Keratinocyte (primary cell): ENCODE measurements around the gene ADAM12. TPM values are rescaled to one million over a fixed set of nuclear protein-coding genes. Genes with fewer than 3 reads are reported as not detected.

ENCODE experiments used
- DNase-seq: peaks from one replicate; pipeline ENCODE4 v3.0.0-alpha.2; 2011; ENCODE audit warnings: low read depth, missing footprints, low spot score
- FAIRE-seq: peaks from 2 replicates; lab custom pipeline; 2011; peaks lifted over from hg19 to GRCh38; lab: Jason Lieb, UNC
- H2AFZ ChIP-seq: 2 replicates; pipeline ENCODE4 v1.6.0; 2012; ENCODE audit warnings: low read length, control low read depth, inconsistent platforms; ENCODE audit not compliant: control insufficient read depth
- H3K27ac ChIP-seq: 2 replicates; pipeline ENCODE4 v1.5.1; 2011; ENCODE audit warnings: low read length; ENCODE audit not compliant: control insufficient read depth, insufficient read depth
- H3K27me3 ChIP-seq: 3 replicates; pipeline ENCODE4 v1.6.0; 2011; ENCODE audit warnings: low read length; ENCODE audit not compliant: control insufficient read depth, insufficient read depth; ENCODE audit errors: extremely low read depth
- H3K36me3 ChIP-seq, 2 experiments: 2 replicates in 1 of 2; 3 replicates in 1 of 2; pipeline ENCODE4 v1.5.1; 2011; ENCODE audit warnings: low read length in 2 of 2, mild to moderate bottlenecking in 1 of 2; ENCODE audit not compliant: control insufficient read depth in 2 of 2, insufficient read depth in 2 of 2; ENCODE audit errors: extremely low read depth in 1 of 2
- H3K4me1 ChIP-seq: 3 replicates; pipeline ENCODE4 v1.5.1; 2011; ENCODE audit warnings: low read length; ENCODE audit not compliant: control insufficient read depth, insufficient read depth; ENCODE audit errors: extremely low read depth
- H3K4me2 ChIP-seq: 3 replicates; pipeline ENCODE4 v1.6.0; 2011; ENCODE audit warnings: low read depth, low read length; ENCODE audit not compliant: control insufficient read depth, insufficient read depth; ENCODE audit errors: extremely low read depth
- H3K4me3 ChIP-seq, 3 experiments: fragments of 200-600 bp in 1 of 3; sonication (generic) in 1 of 3; 2 replicates in 2 of 3; 3 replicates in 1 of 3; pipeline ENCODE4 v1.5.1; 2011 to 2016; ENCODE audit warnings: low read length in 3 of 3, mild to moderate bottlenecking in 3 of 3, control low read depth in 2 of 3, inconsistent platforms in 1 of 3, low read depth in 1 of 3, mixed read lengths in 1 of 3, mixed run types in 1 of 3, moderate library complexity in 1 of 3; ENCODE audit not compliant: control insufficient read depth in 2 of 3, insufficient read depth in 2 of 3; ENCODE audit errors: extremely low read depth in 1 of 3
- H3K79me2 ChIP-seq: 2 replicates; pipeline ENCODE4 v1.6.0; 2012; ENCODE audit warnings: low read length; ENCODE audit not compliant: control insufficient read depth, insufficient read depth
- H3K9ac ChIP-seq: 3 replicates; pipeline ENCODE4 v1.6.0; 2011; ENCODE audit warnings: low read length; ENCODE audit not compliant: control insufficient read depth, insufficient read depth; ENCODE audit errors: extremely low read depth
- H3K9me1 ChIP-seq: 3 replicates; pipeline ENCODE4 v1.6.0; 2011; ENCODE audit warnings: low read length; ENCODE audit not compliant: control insufficient read depth, insufficient read depth; ENCODE audit errors: extremely low read depth
- H3K9me3 ChIP-seq: 2 replicates; pipeline ENCODE4 v1.5.1; 2012; ENCODE audit warnings: low read depth, low read length; ENCODE audit not compliant: control insufficient read depth
- H4K20me1 ChIP-seq: 3 replicates; pipeline ENCODE4 v1.6.0; 2011; ENCODE audit warnings: low read length; ENCODE audit not compliant: control insufficient read depth, insufficient read depth; ENCODE audit errors: extremely low read depth
- CTCF ChIP-seq, 3 experiments: IDR thresholded peaks in 1 of 3; conservative IDR thresholded peaks in 1 of 3; optimal IDR thresholded peaks in 1 of 3; 2 replicates in 2 of 3; 3 replicates in 1 of 3; pipeline versions ENCODE3 to v1.5.1; 2011; ENCODE audit warnings: low read length in 3 of 3, mild to moderate bottlenecking in 3 of 3, moderate library complexity in 2 of 3, control low read depth in 1 of 3, inconsistent platforms in 1 of 3; ENCODE audit not compliant: insufficient read depth in 2 of 3; ENCODE audit errors: extremely low read depth in 1 of 3
- EZH2 ChIP-seq: IDR thresholded peaks from one replicate; pipeline ENCODE4 v1.6.1; 2012; ENCODE audit warnings: inconsistent platforms, mild to moderate bottlenecking, low read length, moderate library complexity
- dilution Hi-C: fragments of 300-500 bp; cut with MboI; formaldehyde crosslinking; loops from one replicate; pipeline ENCODE4 v1.7.0; 2020; ENCODE audit warnings: low sequenced_read_pairs; ENCODE audit not compliant: extremely low pct_ligation_motif_present
- polyA plus RNA-seq, 5 experiments: library from polyadenylated mRNA; depleted of rRNA in 3 of 5; stranded (reverse) in 3 of 5; stranded (forward) in 1 of 5; unstranded in 1 of 5; fragments of >200 nt; gene quantifications; 1 replicate in 1 of 5; 2 replicates in 3 of 5; 3 replicates in 1 of 5; pipeline versions ENCODE4 v1.2.1 to v1.2.3, GENCODE V29; 2011 to 2012; ENCODE audit warnings: missing spikeins in 2 of 5, low read depth in 1 of 5, low replicate concordance in 1 of 5

Gene ADAM12
- polyA plus RNA-seq, 1 donor (not counting 4 experiments of a cell fraction or from before 2014, with no cell fraction given): 0.07 TPM

- Histone ChIP-seq H3K79me2 (no peaks in the 10 kb centered on the region), H3K27me3 (no peaks in the 10 kb centered on the region)
Measured at GRCh38 chr10:126301701-126302475, 86.4 kb downstream of the ADAM12 start.

GRCh38 chr10:126294451-126294850 is 93.8 kb downstream of the ADAM12 start:
- Histone ChIP-seq H2AFZ (no peak overlapping the region), H3K36me3 (no peaks in the 10 kb centered on the region), H3K9me3 (no peaks in the 10 kb centered on the region), H4K20me1 (no peaks in the 10 kb centered on the region), H3K9ac (no peak overlapping the region), H3K4me2 (no peak overlapping the region), H3K27ac (no peak overlapping the region), H3K4me1 (no peaks in the 10 kb centered on the region), H3K4me3 (no peak overlapping the region), H3K9me1 (no peaks in the 10 kb centered on the region), H3K79me2 (no peaks in the 10 kb centered on the region), H3K27me3 (no peaks in the 10 kb centered on the region)
- no peak for TF ChIP-seq EZH2
- no peak for TF ChIP-seq CTCF (optimal IDR thresholded peaks at IDR 0.05 in 1 of 3, IDR thresholded peaks at IDR 0.05 in 1 of 3, conservative IDR thresholded peaks at IDR 0.05 in 1 of 3; ENCODE audit: extremely low read depth in 1 of 3, insufficient read depth in 2 of 3, low read length in 3 of 3)
- FAIRE-seq: no peak
- dilution Hi-C loops: no loop called here
- DNase-seq: no peak

More at GRCh38 chr10:126301701-126302475, 86.4 kb downstream of the ADAM12 start:
- Histone ChIP-seq H3K9ac (no peak overlapping the region), H3K4me2 (no peak overlapping the region), H2AFZ (no peak overlapping the region), H4K20me1 (no peaks in the 10 kb centered on the region), H3K9me3 (no peaks in the 10 kb centered on the region), H3K27ac (no peak overlapping the region), H3K36me3 (no peaks in the 10 kb centered on the region), H3K4me3 (no peak overlapping the region), H3K9me1 (no peaks in the 10 kb centered on the region), H3K4me1 (no peaks in the 10 kb centered on the region)
- no peak for TF ChIP-seq CTCF (optimal IDR thresholded peaks at IDR 0.05 in 1 of 3, IDR thresholded peaks at IDR 0.05 in 1 of 3, conservative IDR thresholded peaks at IDR 0.05 in 1 of 3; ENCODE audit: extremely low read depth in 1 of 3, insufficient read depth in 2 of 3, low read length in 3 of 3)
- no peak for TF ChIP-seq EZH2
- FAIRE-seq (no peak), DNase-seq (no peak)
- dilution Hi-C loops: no loop called here
